ENCODE measurements around the gene CYP39A1. TPM values are rescaled to one million over a fixed set of nuclear protein-coding genes. Genes with fewer than 3 reads are reported as not detected.

The CYP39A1 gene
- total and polyA plus RNA-seq, 2 of the 13 experiments (the other 11 are each of a cell fraction or from before 2014, with no cell fraction given), result 0.13 TPM; not detected in 1

- Histone ChIP-seq H4K20me1 (ENCODE audit: insufficient read depth, low read length) (no peaks in the 10 kb centered on the region), H3K27ac (ENCODE audit: extremely low read length, insufficient read depth, low read length) (no peak overlapping the region), H3K4me1 (ENCODE audit: insufficient read depth, low read length) (peaks cover 20% of the 10 kb centered on the region), H2AFZ (ENCODE audit: low read length) (peak overlapping the region; percentile 83), H3K9me3 (ENCODE audit: low read length) (no peaks in the 10 kb centered on the region), H3K36me3 (replicated peaks in 1 of 2; ENCODE audit: control insufficient read depth in 1 of 2, insufficient read depth in 2 of 2, low read length in 2 of 2) (no peaks in the 10 kb centered on the region), H3K79me2 (ENCODE audit: insufficient read depth, low read length) (no peaks in the 10 kb centered on the region), H3K9ac (ENCODE audit: insufficient read depth, low read depth, low read length) (0 out of 2 replicates have a peak overlapping the region, but pooled peaks have one; percentile 2), H3K4me3 (replicated peaks in 1 of 3; ENCODE audit: insufficient read depth in 1 of 3, low read depth in 2 of 3, low read length in 3 of 3) (peak overlapping the region; percentile 69 to 79 (median 70); a peak in 5 of 6 replicates), H3K27me3 (ENCODE audit: control insufficient read depth in 1 of 2, insufficient read depth in 2 of 2, low read length in 2 of 2) (peaks cover 0 to 25% of the 10 kb centered on the region in 2 experiments; a peak in 2 of 5 replicates), H3K4me2 (ENCODE audit: low read depth, low read length) (peak overlapping the region; percentile 93)
- intact Hi-C loops (cut with micrococcal nuclease; ENCODE audit: unreplicated experiment), result loop anchor here (10.0 kb wide), 1 partner anchor 159 kb away; the partner anchor contains the start of gene RCAN2
- in situ Hi-C loops (cut with HindIII; ENCODE audit: extremely low pct_ligation_motif_present, low pct_unique_long_range_greater_than_20kb), result no loop called here
- ATAC-seq (no peak), FAIRE-seq (no peak), DNase-seq (ENCODE audit: low spot score) (no peak)
- CTCF ChIA-PET (ENCODE audit: low intra/inter-chr PET ratio, low total read pairs), result no interaction called here
- BruUV-seq (replicated peaks), result no TSS peak
- 9% methylated on average over 7 of the region's 10 CpGs for WGBS (ENCODE audit: low lambda C conversion rate)
- POLR2A ChIA-PET, result no interaction called here
- TF ChIP-seq KLF16 (CRISPR knock-in tag; IDR thresholded peaks at IDR 0.05) (no peak), CENPT (CRISPR knock-in tag; IDR thresholded peaks at IDR 0.05; ENCODE audit: low read depth) (0 out of 2 replicates have a peak, but pooled peaks have one; percentile 20), ZXDC (CRISPR knock-in tag; IDR thresholded peaks at IDR 0.05) (0 out of 2 replicates have a peak, but pooled peaks have one; percentile 25), GMEB2 (CRISPR knock-in tag; IDR thresholded peaks at IDR 0.05; ENCODE audit: low read depth) (no peak), POLR2AphosphoS2 (IDR thresholded peaks at IDR 0.05; ENCODE audit: low read depth, low read length) (no peak), ZNF331 (CRISPR knock-in tag; IDR thresholded peaks at IDR 0.05) (no peak), FOXK1 (CRISPR knock-in tag; IDR thresholded peaks at IDR 0.05; ENCODE audit: borderline replicate concordance, low read depth) (no peak), HOXD1 (CRISPR knock-in tag; IDR thresholded peaks at IDR 0.05) (no peak), TAF15 (IDR thresholded peaks at IDR 0.05; ENCODE audit: low read depth, low read length, poor library complexity, severe bottlenecking) (no peak), ZSCAN29 (CRISPR knock-in tag; conservative IDR thresholded peaks at IDR 0.05) (no peak), HES4 (CRISPR knock-in tag; IDR thresholded peaks at IDR 0.05; ENCODE audit: borderline replicate concordance) (no peak), CEBPB (IDR thresholded peaks at IDR 0.05; ENCODE audit: borderline replicate concordance, low read depth, low read length) (peak; percentile 14; the same call in 1 of the 2 replicates), ZNF713 (CRISPR knock-in tag; IDR thresholded peaks at IDR 0.05) (no peak), ZNF687 (CRISPR knock-in tag; IDR thresholded peaks at IDR 0.05) (peak; percentile 0; the same call in 1 of the 2 replicates)
Measured at GRCh38 chr6:46653439-46654195, 999 bp upstream of the CYP39A1 start.

Measured in HepG2 (cell line).